Stimulated activated CD4-positive, alpha-beta T cell treated with anti-CD3 and anti-CD28 coated beads, Interleukin-2, amount 100 ng/mL, for 24 hours (primary cell): Measurements from ENCODE around the gene KRT75.
"Not testable (repeated sequence)": the region's sequence is repeated elsewhere in the genome, so short reads cannot be mapped to it uniquely, and the experiment has no call there.

Experiments used
- DNase-seq, 2 donors: peaks; one replicate each; pipeline ENCODE4 v3.0.0-alpha.2; 2020

KRT75 gene

DNA sequence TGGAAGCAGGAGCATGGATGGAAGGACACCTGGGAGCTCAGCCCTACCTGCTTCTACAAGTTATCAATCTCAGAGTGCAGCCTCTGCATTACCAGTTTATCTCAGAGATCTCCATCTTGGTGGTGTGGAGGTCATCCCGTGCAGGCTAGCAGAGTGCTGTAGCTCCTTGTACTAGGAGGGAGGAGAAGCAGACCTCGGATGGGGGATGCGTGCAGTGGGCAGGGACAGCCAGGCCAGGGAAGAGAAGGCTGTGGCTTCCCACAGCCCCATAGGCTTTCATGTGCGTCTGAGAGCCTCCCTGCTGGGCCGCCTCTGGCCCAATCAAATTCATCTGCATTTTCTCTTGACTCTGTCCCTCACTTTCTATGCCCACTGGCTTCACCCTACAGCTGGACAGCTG, 19.2 kb downstream of the KRT75 start:
- DNase-seq = no peak

DNA sequence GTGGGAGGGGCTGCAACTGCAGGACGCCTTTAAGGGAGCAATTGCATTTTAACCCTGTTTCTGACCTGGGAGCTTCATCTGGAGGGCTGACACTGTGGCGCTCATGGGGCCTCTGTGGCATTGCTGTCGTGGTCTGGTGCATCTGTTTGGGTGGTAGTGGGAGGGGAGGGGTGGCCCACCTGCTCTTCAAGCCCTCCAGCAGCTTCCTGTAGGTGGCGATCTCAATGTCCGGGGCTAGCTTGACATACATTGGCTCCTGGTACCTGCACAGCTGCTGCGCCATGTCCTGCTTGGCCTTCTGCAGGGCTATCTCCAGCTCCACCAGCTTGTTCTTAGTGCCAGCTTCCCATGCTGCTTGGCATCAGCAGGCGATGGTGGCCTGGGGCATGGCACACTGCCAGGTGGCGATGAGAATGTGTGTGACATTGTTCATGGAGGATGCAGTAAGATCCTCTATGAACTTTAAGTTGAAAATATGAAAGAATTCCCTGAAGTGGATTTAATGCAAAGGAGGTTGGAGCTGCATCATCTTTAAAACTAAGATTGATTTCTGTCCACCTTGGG, 20.3 kb downstream of the KRT75 start:
- no peak for DNase-seq

- no peak for DNase-seq
Observed at GRCh38 chr12:52413202-52413601, 21.0 kb downstream of the KRT75 start.

DNA sequence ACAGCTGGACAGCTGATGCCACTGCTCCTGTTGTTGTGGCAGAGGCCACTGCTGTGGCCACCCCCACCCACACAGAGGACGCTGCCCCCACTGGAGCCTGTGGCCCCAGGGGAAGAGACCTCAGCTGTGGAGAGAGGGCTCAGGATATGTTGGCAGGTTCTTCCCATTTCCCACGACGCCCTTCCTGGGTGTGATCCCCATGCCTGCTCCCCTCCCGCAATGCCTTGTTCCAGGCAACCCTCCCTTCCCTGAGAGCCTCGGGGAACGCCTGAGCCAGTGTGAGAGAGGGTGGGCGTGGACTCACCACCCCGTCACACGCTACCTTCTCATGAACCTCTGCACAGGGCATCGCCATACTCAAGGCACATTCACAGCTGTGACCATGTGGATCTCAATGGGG, 22.4 kb downstream of the KRT75 start:
- no peak for DNase-seq

GRCh38 chr12:52410589-52411248, 23.5 kb downstream of the KRT75 start:
- DNase-seq = not testable (repeated sequence)

DNA sequence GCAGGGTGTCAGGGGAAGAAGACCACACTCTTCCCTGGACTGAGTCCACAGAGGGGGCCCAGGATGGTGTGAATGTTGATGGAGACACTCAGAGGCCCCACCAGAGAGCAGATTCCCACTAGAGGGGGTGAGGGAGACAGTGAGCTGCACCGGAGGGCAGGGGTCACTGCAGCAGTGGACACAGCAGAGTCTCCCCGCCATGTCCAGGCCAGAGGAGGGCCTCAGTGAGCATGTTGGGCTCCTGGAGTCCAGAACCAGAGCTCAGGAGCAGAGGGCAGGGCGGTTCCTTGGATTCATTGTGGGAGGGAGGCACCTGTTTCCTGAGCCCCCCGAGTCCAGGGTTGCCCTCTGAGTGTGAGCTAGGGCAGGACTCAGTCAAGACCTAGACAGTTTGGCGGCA, 26.3 kb downstream of the KRT75 start:
- DNase-seq = no peak

DNA sequence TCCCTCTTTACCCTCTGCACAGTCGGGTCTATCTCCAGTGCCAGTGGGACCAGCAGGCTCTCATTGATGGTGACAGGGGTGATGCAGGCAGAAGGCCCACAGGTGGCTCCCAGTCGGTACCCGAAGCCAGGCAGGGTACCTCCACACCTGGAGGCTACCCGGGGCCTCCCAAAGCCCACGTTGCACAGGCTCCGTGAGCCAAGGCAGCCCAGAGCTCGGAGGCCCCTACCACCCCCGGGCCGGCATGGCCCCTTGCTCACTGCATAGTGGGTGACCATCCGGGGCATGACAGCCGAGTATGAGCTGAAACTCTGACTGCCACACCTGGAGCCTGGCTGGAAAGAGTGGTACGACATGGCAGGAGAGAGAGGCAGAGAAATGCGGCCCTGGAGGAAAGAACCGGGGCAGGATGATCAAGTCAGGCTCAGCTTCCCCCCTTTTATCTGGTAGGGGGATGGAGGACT, 28.2 kb downstream of the KRT75 start, which contains the start of gene KRT82:
Gene KRT82, minus strand, starts transcription at position 414 of the 464 bp plus-strand sequence. Its CDS starts 58 bp downstream, at position 356.
- DNase-seq = no peak

DNA sequence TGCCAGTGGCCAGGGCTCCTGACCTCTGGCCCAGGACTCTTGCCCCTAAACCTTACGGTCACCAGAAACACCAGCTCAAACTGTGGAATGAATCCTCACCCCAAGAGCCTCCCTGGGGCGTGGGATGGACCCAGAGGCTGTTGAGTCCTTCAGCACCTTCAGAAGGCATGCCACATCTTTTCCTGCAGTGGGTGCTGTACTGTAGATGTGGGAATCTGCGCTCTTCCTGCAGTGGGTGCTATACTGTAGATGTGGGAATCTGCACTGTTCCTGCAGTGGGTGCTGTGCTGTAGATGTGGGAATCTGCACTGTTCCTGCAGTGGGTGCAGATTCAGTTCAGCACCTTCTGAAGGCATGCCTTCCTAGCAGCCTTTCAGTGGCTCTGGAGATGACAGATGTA, 29.2 kb downstream of the KRT75 start:
- DNase-seq = no peak

- DNase-seq = no peak
Observed at GRCh38 chr12:52403561-52403960, 30.6 kb downstream of the KRT75 start.

- no peak for DNase-seq
Observed at GRCh38 chr12:52402873-52403540, 31.2 kb downstream of the KRT75 start.

DNA sequence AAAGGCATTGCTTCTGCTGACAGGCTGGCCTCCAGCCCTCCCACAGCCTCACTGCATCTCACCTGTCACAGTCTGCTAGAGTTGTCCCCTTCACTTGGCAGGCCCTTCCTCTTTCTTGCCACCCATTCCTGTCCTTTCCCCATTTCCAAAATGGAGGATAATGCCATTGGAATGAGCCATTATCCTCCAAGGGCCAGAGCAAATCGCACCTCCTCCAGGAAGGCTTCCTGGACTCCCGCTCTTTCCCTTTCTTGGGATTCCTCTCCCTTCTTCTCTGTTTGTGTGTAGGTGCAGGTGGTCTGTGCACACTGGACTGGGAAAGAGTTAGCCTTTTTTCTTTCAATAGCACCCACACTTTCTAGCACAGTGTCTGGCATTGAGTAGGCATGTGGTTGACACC, 31.8 kb downstream of the KRT75 start:
- no peak for DNase-seq

- DNase-seq = no peak
Observed at GRCh38 chr12:52401926-52402325, 32.2 kb downstream of the KRT75 start.

DNA sequence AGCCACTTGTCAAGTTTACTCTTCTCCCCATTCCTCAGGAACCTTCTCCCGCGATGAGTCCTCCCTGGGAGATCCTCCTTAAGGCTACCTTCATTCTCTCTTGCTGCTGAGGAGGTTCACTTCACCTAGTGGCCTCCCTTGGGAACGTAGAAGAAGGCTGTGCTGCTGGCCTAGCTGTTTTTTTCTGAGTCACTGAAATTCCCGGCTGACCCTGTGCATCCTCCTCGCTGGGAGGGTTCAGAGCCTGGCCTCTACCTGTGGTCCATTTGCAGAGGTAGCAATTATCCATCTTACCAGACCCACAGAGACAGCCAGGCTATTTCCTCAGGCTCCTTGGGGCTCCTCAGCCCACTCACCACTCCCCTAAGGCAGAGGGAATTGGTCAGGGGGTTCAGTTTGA, 32.6 kb downstream of the KRT75 start:
- DNase-seq = no peak

GRCh38 chr12:52400906-52401305, 33.3 kb downstream of the KRT75 start:
- no peak for DNase-seq

DNA sequence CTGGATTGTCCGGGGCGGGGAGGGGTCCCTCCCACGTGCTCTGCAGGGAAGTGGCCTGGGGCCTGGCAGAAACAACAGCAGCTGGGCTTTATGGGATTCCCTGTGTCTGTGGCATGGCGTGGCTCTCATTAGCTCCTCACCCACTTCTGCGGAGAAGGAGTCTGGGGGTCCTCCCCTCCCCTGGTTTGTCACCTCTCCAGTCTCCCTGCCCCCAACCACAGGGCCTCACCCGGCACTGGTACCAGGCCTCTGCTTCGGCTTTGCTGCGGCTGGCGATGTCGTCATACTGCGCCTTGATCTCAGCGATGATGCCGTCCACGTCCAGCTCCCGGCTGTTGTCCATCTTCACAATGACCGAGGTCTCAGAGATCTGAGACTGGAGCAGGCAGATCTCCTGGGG, 34.4 kb downstream of the KRT75 start:
- DNase-seq = no peak

- DNase-seq = no peak
Observed at GRCh38 chr12:52398176-52398575, 36.0 kb downstream of the KRT75 start.

- no peak for DNase-seq
Observed at GRCh38 chr12:52396656-52397055, 37.5 kb downstream of the KRT75 start.

GRCh38 chr12:52395761-52396434, 38.3 kb downstream of the KRT75 start:
- DNase-seq = peak in 1 of 2 donors; percentile 13

GRCh38 chr12:52394836-52395405, 39.2 kb downstream of the KRT75 start:
- no peak for DNase-seq

DNA sequence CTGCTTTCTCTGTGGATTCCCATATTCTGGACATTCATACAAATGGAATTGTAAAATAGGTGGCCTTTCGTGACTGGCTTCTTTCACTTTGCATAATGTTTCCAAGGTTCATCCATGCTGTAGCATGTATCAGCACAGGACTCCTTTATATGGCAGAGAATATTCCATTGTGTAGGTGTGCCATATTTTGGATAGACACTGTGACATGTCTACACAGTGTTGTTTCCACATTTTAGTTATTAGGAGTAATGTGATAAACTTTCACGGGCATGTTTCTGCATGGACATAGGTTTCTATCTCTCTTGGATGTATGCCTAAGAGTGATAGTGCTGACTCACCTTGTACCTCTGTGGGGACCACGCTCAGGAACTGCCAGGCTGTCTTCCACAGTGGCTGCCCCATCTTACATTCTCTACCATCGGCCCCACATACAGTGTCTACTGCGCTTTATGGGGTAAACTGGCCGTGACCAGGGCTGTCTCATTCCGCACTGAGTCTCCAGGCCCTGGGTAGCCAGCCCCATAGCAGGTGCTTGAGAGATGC, 41.6 kb downstream of the KRT75 start:
- no peak for DNase-seq

DNA sequence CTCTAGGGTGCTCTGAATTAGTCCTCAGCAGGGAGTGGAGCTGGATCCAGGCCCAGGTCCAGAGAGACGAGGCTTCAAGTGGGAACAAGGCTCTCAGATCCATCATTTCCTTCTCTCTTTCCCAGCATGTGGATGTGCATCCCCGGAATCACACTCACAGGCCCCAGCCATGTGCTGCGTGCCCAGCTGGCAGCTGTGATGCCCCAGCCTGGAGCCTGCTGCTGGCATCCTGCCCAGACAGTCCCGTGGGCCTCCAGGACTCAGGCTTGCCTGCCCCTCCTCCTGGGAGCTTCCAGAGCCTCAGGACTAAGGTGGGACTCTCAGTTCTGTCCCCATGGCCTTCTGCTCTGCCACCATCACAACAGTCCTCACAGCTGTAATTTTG, 42.6 kb downstream of the KRT75 start:
- DNase-seq = no peak

DNA sequence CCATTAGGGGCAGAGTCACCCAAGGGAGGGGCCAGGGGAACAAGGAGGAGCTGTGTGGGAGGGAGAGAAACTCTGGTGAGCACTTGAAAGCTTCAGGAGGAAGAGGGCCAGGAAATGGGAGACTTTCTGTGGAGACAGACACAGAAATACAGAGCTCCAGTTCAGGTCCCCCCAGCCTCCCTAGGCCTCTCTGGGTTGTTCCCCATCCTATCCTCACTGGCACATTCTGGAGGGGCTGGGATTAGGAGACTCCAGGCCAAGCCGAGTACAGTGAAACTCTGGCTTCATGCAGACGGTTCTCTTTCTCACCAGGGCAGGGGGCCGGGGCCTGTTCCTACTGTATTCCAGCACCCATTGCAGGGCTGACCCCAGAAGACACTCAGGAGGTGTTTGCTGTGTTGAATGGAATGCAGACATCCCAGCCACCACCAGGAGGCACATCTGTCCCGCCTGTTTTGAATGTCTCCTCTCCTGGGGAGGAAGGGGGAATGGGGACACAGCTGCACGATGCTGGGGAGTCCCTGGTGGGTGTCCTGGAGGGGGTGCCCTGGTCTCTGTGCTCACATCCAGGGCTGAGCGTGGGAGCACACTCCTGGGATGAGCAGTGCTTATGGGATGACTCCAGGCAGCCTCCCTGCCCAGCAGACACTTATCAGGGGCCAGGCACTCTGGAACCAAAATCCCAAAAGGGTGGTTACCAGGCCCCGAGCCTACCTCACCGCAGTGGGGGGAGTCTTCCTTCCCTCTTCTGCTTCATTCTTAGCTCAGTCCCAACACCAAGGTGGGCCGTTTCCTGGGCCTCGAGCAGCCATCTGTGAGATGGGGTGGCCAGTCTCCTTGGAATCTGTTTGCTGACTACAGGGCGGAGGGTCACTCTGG, 43.2 kb downstream of the KRT75 start:
- DNase-seq = peak in 1 of 2 donors; percentile 6
